GM04504 (cell line): ENCODE data around the gene STK32B.
A peak's percentile ranks its signal among the peaks of the same experiment; 100 is the strongest.

Experiments used
- DNase-seq: peaks from one replicate; pipeline ENCODE4 v3.0.0-alpha.2; 2012; ENCODE audit warnings: low read depth

Gene STK32B

GRCh38 chr4:5125321-5125720 lies 74.0 kb downstream of the STK32B start:
- no peak for DNase-seq

- DNase-seq = no peak
Measured at GRCh38 chr4:5126231-5126630, 75.0 kb downstream of the STK32B start.

- DNase-seq = no peak
Measured at GRCh38 chr4:5126857-5127256, 75.6 kb downstream of the STK32B start.

GRCh38 chr4:5127556-5127955 lies 76.3 kb downstream of the STK32B start:
- DNase-seq = no peak

- DNase-seq = no peak
Measured at GRCh38 chr4:5128569-5128968, 77.3 kb downstream of the STK32B start.

- DNase-seq = no peak
Measured at GRCh38 chr4:5133201-5133600, 81.9 kb downstream of the STK32B start.

GRCh38 chr4:5133933-5134594 lies 82.8 kb downstream of the STK32B start:
- DNase-seq = no peak

- no peak for DNase-seq
Measured at GRCh38 chr4:5134620-5135019, 83.3 kb downstream of the STK32B start.

GRCh38 chr4:5137226-5137625 lies 85.9 kb downstream of the STK32B start:
- DNase-seq = no peak

- DNase-seq = peak; percentile 58
Measured at GRCh38 chr4:5137927-5138326, 86.6 kb downstream of the STK32B start.

GRCh38 chr4:5138389-5138788 lies 87.1 kb downstream of the STK32B start:
- no peak for DNase-seq

GRCh38 chr4:5139141-5139540 lies 87.9 kb downstream of the STK32B start:
- no peak for DNase-seq

- DNase-seq = no peak
Measured at GRCh38 chr4:5141802-5142201, 90.5 kb downstream of the STK32B start.

GRCh38 chr4:5142726-5143125 lies 91.4 kb downstream of the STK32B start:
- DNase-seq = peak; percentile 23

GRCh38 chr4:5143306-5143861 lies 92.1 kb downstream of the STK32B start:
- no peak for DNase-seq

GRCh38 chr4:5143940-5144339 lies 92.7 kb downstream of the STK32B start:
- no peak for DNase-seq

- no peak for DNase-seq
Measured at GRCh38 chr4:5144384-5144783, 93.1 kb downstream of the STK32B start.

- DNase-seq = no peak
Measured at GRCh38 chr4:5146248-5146647, 95.0 kb downstream of the STK32B start.

- DNase-seq = no peak
Measured at GRCh38 chr4:5152521-5152920, 101.2 kb downstream of the STK32B start.

GRCh38 chr4:5156682-5157081 lies 105.4 kb downstream of the STK32B start:
- DNase-seq = peak; percentile 28

GRCh38 chr4:5157791-5158770 lies 106.8 kb downstream of the STK32B start:
- DNase-seq = peak; percentile 72

GRCh38 chr4:5158825-5159224 lies 107.5 kb downstream of the STK32B start:
- DNase-seq = no peak

- no peak for DNase-seq
Measured at GRCh38 chr4:5160668-5161067, 109.4 kb downstream of the STK32B start.
